HG02798 (cell line): Measurements from ENCODE around the gene ERMAP.
"Not testable (repeated sequence)": the region's sequence is repeated elsewhere in the genome, so short reads cannot be mapped to it uniquely, and the experiment has no call there.

Experiments used
- ATAC-seq: cut with Tn5 transposase; IDR thresholded peaks from one replicate; pipeline ENCODE4 v1.9.1; 2021; ENCODE audit warnings: mild to moderate bottlenecking; ENCODE audit not compliant: unreplicated experiment, poor library complexity

The ERMAP gene

DNA sequence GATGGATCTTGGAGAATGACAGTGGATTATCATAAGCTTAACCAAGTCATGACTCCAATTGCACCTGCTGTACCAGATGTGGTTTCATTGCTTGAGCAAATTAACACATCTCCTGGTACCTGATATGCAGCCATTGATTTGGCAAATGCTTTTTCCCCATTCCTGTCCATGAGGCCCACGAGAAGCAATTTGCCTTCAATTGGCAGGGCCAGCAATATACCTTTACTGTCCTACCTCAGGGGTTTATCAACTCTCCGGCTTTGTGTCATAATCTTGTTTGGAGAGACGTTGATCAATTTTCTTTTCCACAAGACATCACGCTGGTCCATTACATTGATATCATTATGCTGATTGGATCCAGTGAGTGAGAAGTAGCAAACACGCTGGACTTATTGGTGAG lies 49.6 kb downstream of the ERMAP start:
- no peak for ATAC-seq

DNA sequence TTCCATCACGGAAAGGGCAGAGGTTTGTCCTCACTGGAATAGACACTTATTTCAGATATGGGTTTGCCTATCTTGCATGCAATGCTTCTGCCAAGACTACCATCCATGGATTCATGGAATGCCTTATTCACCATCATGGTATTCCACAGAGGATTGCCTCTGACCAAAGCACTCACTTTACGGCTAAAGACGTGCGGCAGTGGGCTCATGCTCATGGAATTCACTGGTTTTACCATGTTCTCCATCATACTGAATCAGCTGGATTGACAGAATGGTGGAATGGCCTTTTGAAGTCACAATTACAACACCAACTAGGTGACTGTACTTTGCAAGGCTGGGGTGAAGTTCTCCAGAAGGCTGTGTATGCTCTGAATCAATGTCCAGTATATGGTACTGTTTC lies 51.5 kb downstream of the ERMAP start:
- not testable (repeated sequence) for ATAC-seq

DNA sequence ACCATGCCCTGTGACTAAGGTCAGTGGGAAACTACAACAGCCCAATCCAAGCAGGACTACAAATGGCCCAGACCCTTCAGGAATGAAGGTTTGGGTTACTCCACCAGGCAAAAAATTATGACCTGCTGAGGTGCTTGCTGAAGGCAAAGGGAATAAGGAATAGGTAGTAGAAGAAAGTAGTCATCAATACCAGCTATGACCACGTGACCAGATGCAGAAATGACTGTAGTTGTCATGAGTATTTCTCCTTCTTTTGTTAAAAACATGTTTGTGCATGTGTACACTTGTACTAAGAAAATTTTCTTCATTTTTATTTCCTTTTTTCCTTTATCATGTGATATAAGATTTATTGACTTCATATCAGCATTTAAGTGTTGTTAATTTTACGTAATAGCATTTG lies 52.3 kb downstream of the ERMAP start:
- ATAC-seq: not testable (repeated sequence)

DNA sequence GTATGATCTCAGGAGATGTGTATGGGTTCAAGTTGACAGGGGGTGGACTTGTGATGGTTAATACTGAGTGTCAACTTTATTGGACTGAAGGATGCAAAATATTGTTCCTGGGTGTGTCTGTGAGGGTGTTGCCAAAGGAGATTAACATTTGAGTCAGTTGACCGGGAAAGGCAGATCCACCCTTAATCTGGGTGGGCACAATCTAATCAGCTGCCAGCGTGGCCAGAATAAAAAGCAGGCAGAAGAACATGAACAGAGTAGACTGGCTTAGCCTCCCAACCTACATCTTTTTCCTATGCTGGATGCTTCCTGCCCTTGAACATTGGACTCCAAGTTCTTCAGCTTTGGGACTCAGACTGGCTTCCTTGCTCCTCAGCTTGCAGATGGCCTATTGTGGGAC lies 52.8 kb downstream of the ERMAP start:
- ATAC-seq: not testable (repeated sequence)

DNA sequence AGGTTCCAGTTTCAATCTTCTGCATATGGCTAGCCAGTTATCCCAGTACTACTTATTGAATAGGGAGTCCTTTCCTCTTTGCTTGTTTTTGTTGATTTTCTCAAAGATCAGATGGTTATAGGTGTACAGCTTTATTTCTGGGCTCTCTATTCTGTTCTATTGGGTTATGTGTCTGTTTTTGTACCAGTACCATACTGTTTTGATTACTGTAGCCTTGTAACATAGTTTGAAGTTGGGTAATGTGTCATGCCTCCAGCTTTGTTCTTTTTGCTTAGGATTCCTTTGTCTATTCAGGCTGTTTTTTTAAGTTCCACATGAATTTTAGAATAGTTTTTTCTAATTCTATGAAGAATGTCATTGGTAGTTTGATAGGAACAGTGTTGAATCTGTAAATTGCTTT lies 56.2 kb downstream of the ERMAP start:
- not testable (repeated sequence) for ATAC-seq

DNA sequence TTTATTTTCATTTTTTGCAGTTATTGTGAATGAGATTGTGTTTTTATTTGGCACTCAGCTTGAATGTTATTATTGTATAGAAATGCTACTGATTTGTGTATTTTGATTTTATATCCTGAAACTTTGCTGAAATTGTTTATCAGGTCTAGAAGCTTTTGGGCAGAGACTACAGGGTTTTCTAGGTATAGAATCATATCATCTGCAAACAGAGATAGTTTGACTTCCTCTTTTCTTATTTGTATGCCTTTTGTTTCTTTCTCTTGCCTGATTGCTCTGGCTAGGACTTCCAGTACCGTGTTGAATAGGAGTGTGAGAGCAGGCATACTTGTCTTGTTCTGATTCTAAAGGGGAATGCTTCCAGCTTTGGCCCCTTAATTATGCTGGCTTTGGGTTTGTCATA lies 56.7 kb downstream of the ERMAP start:
- ATAC-seq: no peak

DNA sequence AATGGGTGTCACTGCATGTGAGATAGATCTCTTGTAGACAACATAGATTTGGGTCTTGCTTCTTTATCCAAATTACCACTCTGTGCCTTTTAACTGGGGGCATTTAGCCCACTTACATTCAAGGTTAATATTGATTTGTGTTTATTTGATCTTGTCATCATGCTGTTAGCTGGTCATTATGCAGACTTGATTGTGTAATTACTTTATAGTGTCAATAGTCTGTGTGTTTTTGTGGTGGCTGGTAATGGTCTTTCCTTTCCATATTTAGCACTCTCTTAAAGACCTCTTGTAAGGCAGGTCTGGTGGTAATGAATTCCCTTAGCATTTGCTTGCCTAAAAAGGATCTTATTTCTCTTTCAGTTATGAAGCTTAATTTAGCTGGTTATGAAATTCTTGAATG lies 59.1 kb downstream of the ERMAP start:
- no peak for ATAC-seq

DNA sequence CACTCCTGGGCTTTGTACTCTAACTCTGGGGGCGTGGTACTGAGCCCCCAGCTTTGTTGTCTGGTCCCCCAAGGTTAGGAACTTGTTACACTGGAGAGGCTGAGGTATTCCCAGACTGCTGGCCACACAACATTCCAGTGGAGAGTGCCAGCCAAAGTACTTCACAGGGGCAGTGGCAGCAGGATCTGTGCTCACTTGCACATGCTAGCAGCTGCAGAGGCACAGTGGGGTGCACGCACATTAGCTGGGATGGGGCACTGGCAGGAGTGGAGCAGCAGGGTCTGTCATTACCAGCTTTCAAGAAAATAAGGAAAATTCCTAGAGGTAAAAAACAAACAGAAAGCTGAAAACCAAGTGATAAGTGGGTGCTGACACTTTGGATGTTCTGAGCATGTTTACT lies 60.5 kb downstream of the ERMAP start:
- ATAC-seq: no peak

DNA sequence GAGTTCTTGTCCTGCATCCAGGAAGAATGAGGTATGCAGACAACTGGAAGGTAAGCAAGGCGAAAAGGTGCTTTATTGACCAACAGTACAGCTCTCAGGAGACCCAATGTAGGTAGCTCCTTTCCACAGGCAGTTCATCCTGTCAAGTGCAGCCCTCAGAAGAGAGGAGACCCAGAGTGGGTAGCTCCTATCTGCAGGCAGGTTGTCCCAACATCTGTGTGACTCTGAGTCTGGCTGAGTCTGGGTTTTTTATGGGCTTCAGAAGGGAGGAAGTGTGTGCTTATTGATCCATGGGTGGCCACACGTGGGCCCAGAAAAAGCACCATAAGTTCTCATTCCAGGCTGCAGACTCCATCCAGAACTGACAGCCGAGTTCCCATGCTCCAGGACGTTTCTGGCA lies 63.5 kb downstream of the ERMAP start:
- no peak for ATAC-seq

DNA sequence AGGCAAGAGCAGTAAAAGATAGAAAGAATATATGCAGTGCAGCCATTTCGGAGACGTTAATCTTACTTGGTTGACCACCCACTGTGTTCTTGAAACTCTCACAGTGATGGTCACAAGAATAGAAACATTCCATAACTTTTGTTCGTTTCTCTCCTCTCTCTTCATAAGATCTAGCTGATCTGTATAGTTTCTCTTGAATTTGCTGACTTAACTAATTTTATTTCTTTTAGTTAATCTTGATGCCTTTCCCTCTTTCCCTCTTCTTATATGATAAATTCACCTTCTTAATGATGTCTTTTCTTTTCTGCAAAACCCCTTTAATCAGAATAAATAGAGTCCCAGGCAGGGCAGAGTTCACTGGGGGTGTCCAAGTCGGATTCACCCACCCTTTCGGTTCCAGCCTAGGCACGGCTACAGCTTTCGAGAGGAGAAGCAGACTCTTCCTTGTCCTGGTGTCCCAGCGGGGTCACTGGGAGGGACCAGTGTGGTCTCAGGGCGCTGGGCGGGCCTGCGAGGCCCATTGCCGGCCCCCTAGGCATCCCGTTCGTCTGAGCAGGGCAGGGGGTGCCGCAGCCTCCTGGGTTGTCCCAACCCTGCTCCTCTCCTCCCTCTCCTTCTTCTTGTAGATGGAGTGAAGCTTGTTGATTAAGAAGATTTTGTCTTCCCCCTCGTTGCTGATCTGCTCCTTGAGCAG lies 69.3 kb downstream of the ERMAP start:
- no peak for ATAC-seq

DNA sequence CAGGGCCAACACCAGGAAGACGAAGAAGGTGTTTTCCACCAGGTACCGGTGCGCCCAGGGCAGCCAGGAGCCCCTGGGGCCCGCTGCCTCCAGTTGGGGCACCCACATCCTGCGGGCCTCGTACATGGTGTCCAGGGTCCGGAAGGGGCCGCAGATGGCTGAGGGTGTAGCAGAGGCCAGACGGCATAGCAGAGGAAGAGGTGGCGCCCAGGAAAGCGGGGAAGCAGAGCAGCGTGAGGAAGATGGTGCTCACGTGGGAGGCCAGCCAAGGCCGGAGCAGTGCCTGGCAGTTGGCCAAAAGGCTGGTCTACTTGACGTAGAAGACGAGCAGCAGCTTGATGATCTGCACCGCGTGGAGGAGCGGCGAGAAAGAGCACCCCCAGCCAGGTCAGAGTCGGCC lies 69.9 kb downstream of the ERMAP start:
- ATAC-seq: no peak

DNA sequence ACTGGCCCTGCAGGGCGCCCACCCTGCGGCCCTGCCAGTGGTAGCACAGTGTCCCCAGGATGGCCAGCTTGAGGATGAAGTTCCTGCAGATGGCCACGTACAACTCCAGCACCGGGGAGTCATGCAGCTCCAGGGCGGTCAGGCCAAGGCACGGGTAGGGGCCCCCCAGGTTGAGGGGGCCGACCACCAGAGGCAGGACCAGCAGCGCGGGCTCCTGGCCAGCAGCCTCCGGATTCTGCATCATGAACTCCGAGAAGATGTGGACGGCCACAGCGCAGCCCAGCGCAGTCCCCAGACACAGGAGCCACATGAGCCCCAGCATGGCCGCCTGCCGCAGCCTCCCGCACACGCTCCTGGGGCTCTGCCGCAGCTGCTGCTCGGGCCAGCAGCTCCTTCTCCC lies 70.4 kb downstream of the ERMAP start:
- ATAC-seq: no peak

DNA sequence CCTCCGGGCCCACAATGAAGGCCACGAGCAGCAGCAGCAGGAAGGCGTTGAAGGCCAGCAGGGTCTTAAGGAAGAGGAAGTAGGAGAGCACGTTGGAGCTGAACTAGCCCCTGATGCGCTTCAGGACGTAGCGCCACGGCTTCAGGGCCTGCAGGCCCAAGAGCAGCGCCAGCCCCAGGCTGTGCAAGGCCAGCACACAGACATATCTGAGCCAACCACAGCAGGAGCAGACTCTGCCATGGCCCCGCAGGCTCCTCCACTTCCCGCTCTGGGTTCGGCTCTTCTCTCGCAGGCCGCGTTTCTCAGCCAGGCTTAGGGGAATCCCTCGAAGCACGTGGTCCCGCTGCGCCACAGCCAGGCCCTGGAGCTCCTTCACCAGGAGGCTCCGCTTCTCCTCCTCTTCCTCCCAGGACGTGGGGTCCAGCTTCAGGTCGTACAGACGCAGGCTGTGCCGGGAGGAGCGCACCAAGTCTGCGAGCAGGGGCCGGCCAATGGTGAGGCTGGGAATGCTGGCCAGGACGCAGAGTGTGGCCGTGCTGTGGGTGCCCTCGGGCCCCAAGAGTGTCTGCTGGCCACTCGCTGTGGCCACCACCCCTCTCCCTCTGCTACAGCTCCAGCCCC lies 71.2 kb downstream of the ERMAP start:
- no peak for ATAC-seq

DNA sequence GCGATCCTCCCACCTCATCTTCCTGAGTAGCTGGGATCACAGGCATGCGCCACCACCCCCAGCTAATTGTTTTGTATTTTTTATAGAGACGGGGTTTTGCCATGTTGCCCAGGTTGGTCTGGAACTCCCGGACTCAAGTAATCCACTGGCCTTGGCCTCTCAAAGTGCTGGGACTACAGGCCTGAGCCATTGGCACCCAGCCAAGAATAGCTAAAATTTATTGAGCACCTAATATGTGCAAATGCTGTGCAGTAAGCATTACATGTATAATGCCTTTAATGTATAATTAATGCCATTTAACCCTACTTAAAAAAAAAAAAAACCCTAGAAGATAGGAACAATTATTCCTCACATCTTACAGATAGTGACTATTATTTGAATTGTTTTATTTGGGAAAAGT lies 72.3 kb downstream of the ERMAP start:
- no peak for ATAC-seq

DNA sequence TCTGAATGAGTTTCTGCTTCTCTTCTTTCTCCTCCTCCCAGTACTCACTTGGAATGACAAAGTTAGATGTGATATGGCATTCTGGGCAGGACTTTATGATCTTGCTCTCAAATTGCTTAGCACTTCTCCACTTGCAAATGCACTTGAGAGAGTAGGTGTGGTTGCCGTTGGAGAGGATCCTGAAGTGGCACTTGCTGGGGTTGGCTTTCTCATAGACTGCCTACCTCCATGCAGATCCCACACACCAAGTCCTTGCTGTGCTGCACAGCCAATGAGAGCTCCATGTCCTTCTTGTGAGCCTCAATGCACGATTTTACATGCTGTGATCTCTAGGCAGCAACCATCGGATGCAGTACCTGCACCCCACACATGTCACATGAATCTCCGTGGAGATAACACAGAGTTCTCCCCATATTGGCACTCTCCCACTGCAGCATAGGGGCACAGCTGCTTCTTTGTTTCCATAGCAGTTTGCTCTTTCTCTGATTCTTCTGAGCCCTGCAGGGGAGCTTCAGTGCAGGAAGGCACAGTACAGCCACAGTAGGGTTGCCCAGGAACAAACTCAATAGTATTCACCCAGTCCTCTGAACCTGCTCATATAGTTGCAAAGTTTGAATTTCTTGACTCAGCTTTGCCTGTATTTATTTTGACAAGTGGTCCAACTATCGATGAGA lies 74.7 kb downstream of the ERMAP start:
- ATAC-seq: no peak
